Measurements from ENCODE around the gene TOR1A. TPM values are rescaled to one million over a fixed set of nuclear protein-coding genes. Genes with fewer than 3 reads are reported as not detected.

Gene TOR1A
- total and polyA plus RNA-seq, 2 experiments from 2014 or later = 73.6 to 101 TPM

GRCh38 chr9:129841071-129841470 is 17.1 kb upstream of the TOR1A start:
- peaks cover 26% of the 10 kb centered on the region for H3K4me1 ChIP-seq (ENCODE audit: insufficient read depth)
- no peaks in the 10 kb centered on the region for H3K9me2 ChIP-seq (ENCODE audit: insufficient read depth)
- no peak overlapping the region for H3K9ac ChIP-seq
- H3K27ac ChIP-seq = no peak overlapping the region
- H3F3A ChIP-seq (ENCODE audit: insufficient read depth) = peaks cover 22% of the 10 kb centered on the region
- H2AFZ ChIP-seq = no peak overlapping the region
- no peaks in the 10 kb centered on the region for H3K36me3 ChIP-seq (ENCODE audit: low read depth)
- no peaks in the 10 kb centered on the region for H4K20me1 ChIP-seq (ENCODE audit: insufficient read depth)
- no peak overlapping the region for H3K4me2 ChIP-seq (ENCODE audit: unreplicated experiment)
- no peaks in the 10 kb centered on the region for H3K9me3 ChIP-seq (ENCODE audit: low read depth)
- no peak for TF ChIP-seq EZH2phosphoT487 (IDR thresholded peaks at IDR 0.05; ENCODE audit: insufficient read depth, low read depth)
- TF ChIP-seq EZH2 (IDR thresholded peaks at IDR 0.05; ENCODE audit: insufficient read depth, poor library complexity, severe bottlenecking) = no peak
- peaks cover 51% of the 10 kb centered on the region for H3K79me2 ChIP-seq (ENCODE audit: insufficient read depth)
- no peak overlapping the region for H3K4me3 ChIP-seq
- in situ Hi-C loops (cut with MboI) = no loop called here
- 80 to 82% methylated on average over 4 of the region's 4 CpGs for WGBS, 2 experiments (ENCODE audit: low coverage in 1 of 2, low lambda C conversion rate in 2 of 2, missing lambda C conversion rate in 2 of 2)
- no peak for DNase-seq
- no peaks in the 10 kb centered on the region for H3K27me3 ChIP-seq (replicated peaks; ENCODE audit: insufficient read depth)

DNA sequence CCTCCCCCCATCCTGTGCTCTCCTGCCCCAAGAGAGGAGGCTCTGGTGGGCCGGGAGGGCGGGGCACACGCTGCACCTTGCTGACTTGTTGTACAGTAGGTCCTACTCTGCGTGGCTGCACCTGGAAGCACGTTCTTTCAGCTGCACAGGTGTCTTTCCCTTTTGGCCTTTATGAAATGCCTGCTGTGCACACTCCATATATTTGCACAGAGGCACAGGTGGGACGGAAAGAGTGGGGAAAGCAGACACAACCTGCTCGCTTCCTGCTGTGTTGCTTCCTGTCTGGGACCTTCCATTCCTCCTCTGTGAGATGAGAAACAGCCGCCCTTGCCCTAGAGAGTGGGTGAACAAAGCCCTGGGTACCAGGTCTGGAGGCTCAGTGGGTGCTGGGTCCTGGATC is 16.1 kb upstream of the TOR1A start:
- Histone ChIP-seq H4K20me1 (ENCODE audit: insufficient read depth) (no peaks in the 10 kb centered on the region), H3K4me2 (ENCODE audit: unreplicated experiment) (no peak overlapping the region), H3K9me3 (ENCODE audit: low read depth) (no peaks in the 10 kb centered on the region), H3K27me3 (replicated peaks; ENCODE audit: insufficient read depth) (no peaks in the 10 kb centered on the region), H3K4me3 (no peak overlapping the region), H3K79me2 (ENCODE audit: insufficient read depth) (peaks cover 58% of the 10 kb centered on the region), H3K9me2 (ENCODE audit: insufficient read depth) (no peaks in the 10 kb centered on the region), H3K9ac (no peak overlapping the region), H2AFZ (no peak overlapping the region), H3K36me3 (ENCODE audit: low read depth) (no peaks in the 10 kb centered on the region), H3K4me1 (ENCODE audit: insufficient read depth) (peaks cover 28% of the 10 kb centered on the region), H3K27ac (no peak overlapping the region), H3F3A (ENCODE audit: insufficient read depth) (peaks cover 22% of the 10 kb centered on the region)
- TF ChIP-seq EZH2 (IDR thresholded peaks at IDR 0.05; ENCODE audit: insufficient read depth, poor library complexity, severe bottlenecking) (no peak), EZH2phosphoT487 (IDR thresholded peaks at IDR 0.05; ENCODE audit: insufficient read depth, low read depth) (no peak)
- in situ Hi-C loops (cut with MboI) = no loop called here
- 88 to 94% methylated on average over 8 of the region's 8 CpGs for WGBS, 2 experiments (ENCODE audit: low coverage in 1 of 2, low lambda C conversion rate in 2 of 2, missing lambda C conversion rate in 2 of 2)
- no peak for DNase-seq

GRCh38 chr9:129839324-129840023 is 15.5 kb upstream of the TOR1A start:
- Histone ChIP-seq H3K9me2 (ENCODE audit: insufficient read depth) (no peaks in the 10 kb centered on the region), H3K79me2 (ENCODE audit: insufficient read depth) (peaks cover 63% of the 10 kb centered on the region), H3K4me3 (no peak overlapping the region), H3K27ac (peak overlapping the region; percentile 69), H3F3A (ENCODE audit: insufficient read depth) (peaks cover 22% of the 10 kb centered on the region), H3K27me3 (replicated peaks; ENCODE audit: insufficient read depth) (no peaks in the 10 kb centered on the region), H4K20me1 (ENCODE audit: insufficient read depth) (no peaks in the 10 kb centered on the region), H3K36me3 (ENCODE audit: low read depth) (no peaks in the 10 kb centered on the region), H3K4me1 (ENCODE audit: insufficient read depth) (peaks cover 28% of the 10 kb centered on the region), H2AFZ (no peak overlapping the region), H3K9ac (no peak overlapping the region), H3K9me3 (ENCODE audit: low read depth) (no peaks in the 10 kb centered on the region), H3K4me2 (ENCODE audit: unreplicated experiment) (peak overlapping the region; percentile 48)
- TF ChIP-seq EZH2 (IDR thresholded peaks at IDR 0.05; ENCODE audit: insufficient read depth, poor library complexity, severe bottlenecking) (no peak), EZH2phosphoT487 (IDR thresholded peaks at IDR 0.05; ENCODE audit: insufficient read depth, low read depth) (no peak)
- peak; percentile 34 for DNase-seq
- WGBS, 2 experiments (ENCODE audit: low coverage in 1 of 2, low lambda C conversion rate in 2 of 2, missing lambda C conversion rate in 2 of 2) = 51 to 64% methylated on average over 8 to 10 of the region's 10 CpGs
- in situ Hi-C loops (cut with MboI) = no loop called here

DNA sequence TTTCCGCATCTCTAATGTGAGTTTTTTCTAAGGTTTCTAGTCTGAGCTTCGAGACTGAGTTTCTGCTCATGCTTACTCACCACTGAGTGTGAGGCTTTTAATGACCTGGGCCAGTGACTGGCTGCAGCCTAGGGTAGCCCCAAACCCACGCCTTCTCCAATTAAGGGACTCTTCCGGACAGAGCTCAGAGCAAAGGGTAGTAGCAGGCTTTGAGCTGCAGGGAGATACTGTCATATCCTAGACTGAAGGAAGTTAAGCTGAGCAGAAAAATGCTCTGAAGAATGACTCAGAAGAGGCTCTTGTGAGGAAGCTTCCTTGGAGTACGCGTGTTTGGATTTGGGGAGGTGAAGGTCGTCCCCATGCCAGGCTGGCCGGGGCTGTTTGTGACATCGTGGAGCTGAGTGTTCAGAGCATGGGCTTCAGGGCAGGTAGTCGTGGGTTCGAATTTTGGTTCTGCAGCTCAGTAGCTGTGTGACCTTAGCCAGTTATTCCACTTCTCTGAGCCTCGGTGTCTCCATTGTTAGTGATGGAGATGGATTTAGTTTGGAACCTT is 14.8 kb upstream of the TOR1A start:
- no peaks in the 10 kb centered on the region for H3K36me3 ChIP-seq (ENCODE audit: low read depth)
- 44 to 48% methylated on average over 12 of the region's 12 CpGs for WGBS, 2 experiments (ENCODE audit: low coverage in 1 of 2, low lambda C conversion rate in 2 of 2, missing lambda C conversion rate in 2 of 2)
- peaks cover 70% of the 10 kb centered on the region for H3K79me2 ChIP-seq (ENCODE audit: insufficient read depth)
- peak overlapping the region; percentile 69 for H3K27ac ChIP-seq
- no peaks in the 10 kb centered on the region for H4K20me1 ChIP-seq (ENCODE audit: insufficient read depth)
- peak overlapping the region; percentile 29; the same call in 1 of the 2 replicates for H3K9ac ChIP-seq
- DNase-seq = peak; percentile 96
- peak overlapping the region; percentile 53 for H3K4me2 ChIP-seq (ENCODE audit: unreplicated experiment)
- H3K27me3 ChIP-seq (replicated peaks; ENCODE audit: insufficient read depth) = no peaks in the 10 kb centered on the region
- peaks cover 29% of the 10 kb centered on the region for H3F3A ChIP-seq (ENCODE audit: insufficient read depth)
- H3K9me3 ChIP-seq (ENCODE audit: low read depth) = no peaks in the 10 kb centered on the region
- no peaks in the 10 kb centered on the region for H3K9me2 ChIP-seq (ENCODE audit: insufficient read depth)
- peaks cover 32% of the 10 kb centered on the region for H3K4me1 ChIP-seq (ENCODE audit: insufficient read depth)
- H2AFZ ChIP-seq = 0 out of 2 replicates have a peak overlapping the region, but pooled peaks have one; percentile 30
- in situ Hi-C loops (cut with MboI) = no loop called here
- peak overlapping the region; percentile 27 for H3K4me3 ChIP-seq
- TF ChIP-seq EZH2 (IDR thresholded peaks at IDR 0.05; ENCODE audit: insufficient read depth, poor library complexity, severe bottlenecking) (no peak), EZH2phosphoT487 (IDR thresholded peaks at IDR 0.05; ENCODE audit: insufficient read depth, low read depth) (no peak)
